Fibroblast of skin of abdomen (primary cell): ENCODE measurements around the gene BTBD2.

Experiments used
- DNase-seq: peaks from one replicate; pipeline ENCODE4 v3.0.0-alpha.2; 2013

The BTBD2 gene

GRCh38 chr19:1936916-1937610 lies 78.5 kb downstream of the BTBD2 start:
- DNase-seq = no peak

- DNase-seq = no peak
These were observed 79.1 kb downstream of the BTBD2 start for GRCh38 chr19:1936430-1936829.

- DNase-seq = peak; percentile 14
These were observed 79.9 kb downstream of the BTBD2 start for GRCh38 chr19:1935484-1936208.
